CD4-positive, alpha-beta T cell treated with Interleukin-6 for 4 hours (primary cell): ENCODE results near the gene PROX1.
"Not testable (repeated sequence)": the region's sequence is repeated elsewhere in the genome, so short reads cannot be mapped to it uniquely, and the experiment has no call there.

Experiments
- DNase-seq: peaks from one replicate; pipeline ENCODE4 v3.0.0-alpha.2; 2020; ENCODE audit warnings: mixed read lengths

The PROX1 gene

GRCh38 chr1:214075305-214075998 lies 87.7 kb downstream of the PROX1 start:
- no peak for DNase-seq

- DNase-seq = no peak
Measured at GRCh38 chr1:214075999-214076707, 88.4 kb downstream of the PROX1 start.

DNA sequence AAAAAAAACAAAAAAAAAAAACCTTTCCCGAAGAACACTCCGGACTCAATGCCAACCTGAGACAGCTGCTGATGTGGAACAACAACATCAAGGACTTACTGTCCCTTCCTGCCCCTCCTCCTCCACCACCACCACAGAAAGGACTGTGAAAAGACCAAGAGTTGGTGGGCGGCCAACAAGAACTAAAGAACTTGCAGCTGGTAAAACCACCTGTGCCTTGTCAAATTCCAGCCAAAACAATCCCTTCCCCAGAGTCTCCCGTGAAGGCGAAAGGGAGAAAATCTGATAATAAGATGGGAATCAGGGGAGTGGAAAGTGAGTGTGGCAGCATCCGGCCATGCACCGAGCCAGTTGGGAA lies 88.9 kb downstream of the PROX1 start:
- DNase-seq = no peak

DNA sequence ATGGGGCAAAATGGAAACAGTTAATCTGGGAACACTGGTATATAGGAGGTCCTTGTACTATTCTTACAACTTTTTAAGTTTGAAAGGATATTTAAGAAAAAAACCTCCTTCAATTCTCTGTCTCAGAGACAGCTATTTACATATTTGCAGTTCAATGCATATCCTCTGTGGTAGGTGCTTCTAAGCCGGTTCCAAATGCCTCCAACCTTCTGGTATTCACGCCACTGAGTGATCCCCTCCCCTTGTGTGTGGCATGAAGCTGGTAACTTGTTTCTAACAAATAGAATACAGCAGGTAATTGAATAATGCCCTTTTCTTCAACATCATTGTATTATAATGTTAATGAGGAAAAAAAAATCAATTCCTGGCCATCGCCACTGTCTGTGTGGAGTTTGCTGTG lies 91.2 kb downstream of the PROX1 start:
- no peak for DNase-seq

DNA sequence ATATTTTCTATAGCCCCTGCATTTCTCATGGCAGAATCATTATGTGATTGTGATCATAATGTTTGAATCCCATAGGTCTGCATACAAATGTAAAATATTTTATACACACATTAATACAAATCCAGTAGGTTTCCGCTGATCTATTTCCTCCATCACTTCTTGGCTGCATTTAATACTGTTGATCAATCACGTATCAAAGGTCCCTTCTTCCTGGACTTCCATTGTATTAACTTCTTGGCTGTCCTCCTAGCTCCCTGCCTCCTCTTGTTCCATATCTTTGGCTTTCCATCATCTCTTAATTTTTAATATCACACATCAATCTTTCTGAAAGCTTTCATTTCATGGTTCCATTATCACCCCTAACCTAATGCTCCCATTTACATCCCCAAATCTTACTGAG lies 97.6 kb downstream of the PROX1 start:
- no peak for DNase-seq

DNA sequence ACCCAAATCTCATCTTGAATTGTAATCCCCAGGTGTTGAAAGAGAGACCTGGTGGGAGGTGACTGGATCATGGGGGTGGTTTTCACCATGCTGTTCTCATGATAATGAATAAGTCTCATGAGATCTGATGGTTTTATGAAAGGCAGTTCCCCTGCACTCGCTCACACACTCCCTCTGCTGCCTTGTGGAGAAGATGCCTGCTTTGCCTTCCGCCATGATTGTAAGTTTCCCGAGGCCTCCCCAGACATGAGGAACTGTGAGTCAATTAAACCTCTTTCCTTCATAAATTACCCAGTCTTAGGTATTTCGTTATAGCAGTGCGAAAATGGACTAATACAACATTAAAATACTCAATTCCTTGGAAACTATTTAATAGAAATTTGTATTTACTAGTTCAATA lies 99.2 kb downstream of the PROX1 start:
- DNase-seq = no peak

DNA sequence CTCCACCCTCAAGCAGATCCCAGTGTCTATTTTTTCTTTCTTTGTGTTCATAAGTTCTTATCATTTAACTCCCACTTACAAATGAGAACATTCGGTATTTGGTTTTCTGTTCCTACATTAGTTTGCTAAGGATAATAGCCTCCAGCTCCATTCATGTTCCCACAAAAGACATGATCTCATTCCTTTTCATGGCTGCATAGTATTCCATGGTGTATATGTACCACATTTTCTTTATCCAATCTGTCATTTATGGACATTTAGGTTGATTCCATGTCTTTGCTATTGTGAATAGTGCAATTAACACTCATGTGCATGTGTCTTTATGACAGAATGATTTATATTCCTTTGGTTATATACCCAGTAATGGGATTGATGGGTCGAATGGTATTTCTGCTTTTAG lies 101.2 kb downstream of the PROX1 start:
- not testable (repeated sequence) for DNase-seq
